HG02981 (cell line): ENCODE data around the gene ZMYND12.
A peak's percentile ranks its signal among the peaks of the same experiment; 100 is the strongest.

Experiments
- ATAC-seq: cut with Tn5 transposase; IDR thresholded peaks from one replicate; pipeline ENCODE4 v1.9.1; 2021; ENCODE audit warnings: mild to moderate bottlenecking, moderate library complexity; ENCODE audit not compliant: unreplicated experiment

The ZMYND12 gene

DNA sequence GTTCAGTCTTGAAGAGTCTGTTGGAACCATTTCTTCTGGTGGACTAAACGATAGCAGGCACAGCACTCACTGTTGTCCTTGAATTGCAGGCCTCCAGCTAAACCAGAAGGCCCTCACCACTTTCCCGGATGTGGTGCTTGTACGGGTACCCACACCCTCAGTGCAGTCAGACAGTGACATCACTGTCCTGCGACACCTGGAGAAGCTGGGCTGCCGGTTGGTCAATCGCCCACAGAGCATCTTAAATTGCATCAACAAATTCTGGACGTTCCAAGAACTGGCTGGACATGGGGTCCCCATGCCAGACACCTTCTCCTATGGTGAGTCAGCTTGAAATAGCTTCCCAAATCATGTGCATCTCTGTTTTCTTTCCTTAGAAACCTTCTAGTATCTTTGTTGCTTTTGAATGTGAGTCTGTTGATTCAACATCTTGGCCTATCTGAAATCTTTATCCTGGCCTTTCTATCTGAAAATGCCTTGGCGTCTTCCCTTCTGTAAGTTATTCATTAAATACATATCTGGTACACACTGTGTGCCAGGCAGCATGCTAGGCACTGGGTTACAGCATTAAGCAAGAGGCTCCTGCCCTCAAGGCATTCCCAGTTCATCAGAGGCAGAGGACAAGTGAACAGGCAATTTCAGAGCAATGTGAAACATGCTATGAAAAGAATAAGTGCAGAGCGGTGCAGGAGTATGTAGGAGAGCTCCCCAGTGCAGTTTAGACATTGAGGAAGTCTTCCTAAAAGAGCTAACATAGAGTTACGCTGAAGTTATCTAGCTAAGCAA, 56.3 kb downstream of the ZMYND12 start:
- ATAC-seq: no peak

DNA sequence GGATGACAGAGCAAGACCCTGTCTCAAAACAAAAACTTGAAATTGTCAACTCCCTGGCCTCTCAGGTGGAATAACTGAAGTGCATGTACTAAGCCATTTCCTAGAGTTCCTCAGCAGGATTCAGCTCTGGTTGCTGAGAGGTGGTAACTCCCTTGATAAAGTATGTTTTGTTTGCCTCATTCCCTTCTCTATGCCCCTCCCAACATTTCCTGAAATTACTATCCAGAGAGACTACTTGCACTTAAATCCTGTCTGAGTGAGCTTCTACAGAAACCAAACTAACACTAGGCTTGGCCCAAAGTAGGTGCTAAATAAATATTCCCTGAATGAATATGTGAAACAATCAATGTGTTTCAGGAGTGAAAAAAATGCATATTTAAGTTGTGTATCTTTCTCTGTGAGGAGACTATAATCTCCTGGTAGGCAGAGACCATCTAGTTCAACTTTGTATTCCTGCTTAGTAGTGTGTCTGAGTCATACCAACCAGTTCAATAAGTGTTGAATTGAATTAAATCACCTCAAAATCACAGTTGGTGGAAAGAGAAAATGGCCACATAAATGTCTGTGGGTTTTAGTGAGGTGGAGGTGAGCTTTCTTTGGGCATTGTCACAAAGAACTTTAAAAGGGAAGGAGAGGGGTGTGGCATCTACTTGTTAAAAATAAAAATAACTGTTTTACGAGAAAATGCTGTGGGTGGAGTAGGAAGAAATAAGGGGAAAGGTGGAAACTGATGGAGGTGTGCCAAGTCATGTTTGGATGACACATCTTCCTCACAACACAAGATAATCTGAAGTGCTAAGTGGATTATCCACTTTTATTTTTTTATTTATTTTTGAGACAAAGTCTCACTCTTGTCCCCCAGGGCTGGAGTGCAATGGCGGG, 62.6 kb downstream of the ZMYND12 start:
- ATAC-seq: no peak

DNA sequence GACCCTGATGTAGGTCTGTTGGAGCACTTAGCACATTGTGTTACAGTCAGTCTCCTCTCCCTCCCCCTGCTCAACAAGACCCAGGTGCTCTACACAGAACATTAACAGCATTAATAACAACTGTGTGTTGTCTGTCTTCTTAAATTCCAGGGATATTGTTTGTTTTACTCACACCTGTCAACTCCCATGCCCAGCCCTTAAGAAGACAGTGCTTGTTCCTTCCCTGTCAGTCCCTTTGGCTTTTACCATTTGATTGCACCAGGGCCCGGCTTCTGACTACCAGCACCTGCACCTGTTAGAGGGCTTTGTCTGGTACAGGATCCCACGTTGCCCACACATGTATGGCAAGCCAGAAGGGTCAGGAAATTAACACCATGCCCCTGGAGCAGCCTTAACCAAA, 63.6 kb downstream of the ZMYND12 start:
- no peak for ATAC-seq

DNA sequence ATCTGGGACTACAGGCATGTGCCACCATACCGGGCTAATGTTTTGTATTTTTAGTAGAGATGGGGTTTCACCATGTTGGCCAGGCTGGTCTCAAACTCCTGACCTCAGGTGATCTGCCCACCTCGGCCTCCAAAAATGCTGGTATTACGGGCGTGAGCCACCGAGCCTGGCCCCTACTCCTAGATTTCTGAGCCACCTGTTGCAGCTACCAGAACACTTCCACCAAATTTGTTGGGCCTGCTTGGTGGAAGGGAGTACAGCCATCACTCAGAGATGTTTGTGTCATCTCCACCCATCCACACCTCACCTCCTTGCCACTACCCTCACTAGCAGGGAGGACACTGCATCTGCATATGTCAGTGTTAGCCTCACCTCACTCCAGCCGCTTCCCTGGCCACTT, 69.8 kb downstream of the ZMYND12 start:
- ATAC-seq: no peak

DNA sequence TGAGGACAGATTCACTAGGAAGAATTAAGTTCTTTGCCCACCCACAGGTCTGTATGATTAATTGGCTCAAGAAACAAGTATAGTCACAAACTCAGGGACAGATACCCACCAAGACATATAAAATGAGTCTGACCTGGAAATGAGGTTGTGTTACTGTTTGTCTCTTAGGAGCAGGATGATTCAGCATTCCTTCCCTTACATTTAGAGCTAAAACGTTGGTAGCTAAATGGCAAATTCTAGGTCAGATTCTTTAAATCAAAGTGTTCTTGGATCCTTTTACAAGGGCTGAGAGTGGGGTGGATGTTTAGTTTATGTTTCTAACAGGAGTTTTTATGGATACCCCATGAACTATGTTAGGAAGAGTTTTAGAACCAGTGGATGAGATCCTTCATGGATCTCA, 70.5 kb downstream of the ZMYND12 start:
- ATAC-seq: no peak

DNA sequence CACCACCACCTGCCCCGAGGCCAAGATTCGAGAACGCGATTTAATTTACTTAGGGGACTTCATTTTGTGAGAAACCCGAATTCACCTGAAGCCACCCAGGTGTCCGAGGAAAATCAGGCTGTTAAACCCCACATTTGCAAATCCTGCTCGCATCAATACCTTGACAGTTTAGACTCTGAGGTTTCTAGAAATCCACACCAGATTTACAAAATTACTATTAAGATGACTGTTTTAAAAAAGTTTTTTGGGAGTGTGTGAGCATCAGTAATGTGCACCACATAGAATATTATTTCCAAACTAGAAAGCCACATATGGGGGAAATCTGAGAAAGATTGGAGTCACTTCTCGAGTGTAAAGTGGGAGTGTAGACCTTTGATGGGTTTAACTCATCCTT, 74.5 kb downstream of the ZMYND12 start:
- no peak for ATAC-seq

DNA sequence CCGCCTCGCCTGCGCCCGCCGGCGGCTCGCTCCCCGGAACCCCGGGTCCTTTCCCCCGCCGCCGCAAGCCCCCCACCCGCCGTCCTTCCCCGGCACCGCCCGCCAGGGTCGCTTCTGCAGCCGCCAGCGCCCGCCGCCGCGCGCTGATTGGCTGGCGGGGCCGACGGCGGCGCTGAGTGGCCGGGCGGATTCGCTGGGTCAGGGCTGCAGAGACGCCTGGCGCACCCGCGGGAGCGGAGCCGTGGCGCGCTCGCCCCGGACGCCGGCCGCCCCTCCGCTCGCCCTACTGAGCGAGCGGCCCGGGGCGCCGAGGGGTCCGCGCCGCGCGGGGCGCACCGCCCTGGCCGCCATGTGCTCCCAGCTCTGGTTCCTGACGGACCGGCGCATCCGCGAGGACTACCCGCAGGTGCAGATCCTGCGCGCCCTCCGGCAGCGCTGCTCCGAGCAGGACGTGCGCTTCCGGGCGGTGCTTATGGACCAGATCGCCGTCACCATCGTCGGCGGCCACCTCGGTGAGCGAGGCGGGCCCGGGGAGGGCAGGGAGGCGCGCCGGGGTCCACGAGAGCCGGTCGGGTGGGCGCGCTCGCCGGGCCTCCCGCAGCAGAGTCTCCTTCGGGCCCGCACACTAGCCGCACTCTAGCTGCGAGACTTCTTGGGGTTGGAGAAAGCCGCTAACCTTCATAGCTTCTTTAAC, 75.1 kb downstream of the ZMYND12 start, which contains the start of gene RIMKLA:
Gene RIMKLA, plus strand, starts transcription at position 207 of the 694 bp plus-strand sequence. Its CDS starts 143 bp downstream, at position 350.
- ATAC-seq: peak; percentile 78
